Vagina (tissue), 2 donors: ENCODE data around the gene NT5E. TPM values are rescaled to one million over a fixed set of nuclear protein-coding genes. Genes with fewer than 3 reads are reported as not detected.
"Not testable (repeated sequence)": the region's sequence is repeated elsewhere in the genome, so short reads cannot be mapped to it uniquely, and the experiment has no call there.

Experiments
- DNase-seq, 2 donors: peaks; one replicate each; pipeline ENCODE4 v3.0.0-alpha.2; 2017; ENCODE audit errors: extremely low spot score in 2 of 2
- H3K27ac ChIP-seq: fragments of 200-600 bp; sonication (generic); one replicate; pipeline ENCODE4 v1.5.1; 2019
- H3K27me3 ChIP-seq: fragments of 200-600 bp; sonication (generic); one replicate; pipeline ENCODE4 v1.5.1; 2019
- H3K36me3 ChIP-seq, 2 donors: fragments of 200-600 bp; sonication (generic); one replicate each; pipeline ENCODE4 v1.5.1; 2017 to 2019
- H3K4me1 ChIP-seq: fragments of 200-600 bp; sonication (generic); one replicate; pipeline ENCODE4 v1.5.1; 2019
- H3K4me3 ChIP-seq, 2 donors: fragments of 200-600 bp; sonication (generic); 1 replicate in 1 of 2; 2 replicates in 1 of 2; pipeline ENCODE4 v1.5.1; 2016 to 2019
- H3K9me3 ChIP-seq: fragments of 200-600 bp; sonication (generic); one replicate; pipeline ENCODE4 v1.5.1; 2019
- POLR2A ChIP-seq, 2 donors: fragments of 450-650 bp; IDR thresholded peaks; one replicate each; pipeline ENCODE4 v1.6.1; 2017; ENCODE audit warnings: antibody characterized with exemption in 2 of 2, mild to moderate bottlenecking in 2 of 2, moderate library complexity in 2 of 2
- POLR2AphosphoS5 ChIP-seq, 2 donors: sonication (generic); formaldehyde crosslinking; IDR thresholded peaks; one replicate each; pipeline ENCODE4 v1.9.0; 2017; ENCODE audit warnings: antibody characterized with exemption in 2 of 2, mild to moderate bottlenecking in 2 of 2, low read depth in 1 of 2; ENCODE audit not compliant: insufficient read depth in 1 of 2
- intact Hi-C: fragments of 100-400 bp; cut with DNase I; formaldehyde crosslinking; loops from one replicate; pipeline ENCODE4 v1.15.1; 2023
- total RNA-seq: library from RNA; depleted of rRNA; stranded (reverse); fragments of >200 nt; gene quantifications from one replicate; pipeline ENCODE4 v1.2.3, GENCODE V29; 2016
- TF ChIP-seq, protein P1 (sequence below), 3 experiments: fragments of 450-650 bp in 2 of 3; fragments of 200-600 bp in 1 of 3; sonication (generic) in 1 of 3; IDR thresholded peaks; one replicate each; pipeline ENCODE4 v1.5.1; 2017 to 2019; ENCODE audit warnings: antibody characterized with exemption in 3 of 3, mild to moderate bottlenecking in 2 of 3, moderate library complexity in 2 of 3

NT5E gene
- total RNA-seq, 1 donor from 2014 or later: 87.2 TPM

DNA sequence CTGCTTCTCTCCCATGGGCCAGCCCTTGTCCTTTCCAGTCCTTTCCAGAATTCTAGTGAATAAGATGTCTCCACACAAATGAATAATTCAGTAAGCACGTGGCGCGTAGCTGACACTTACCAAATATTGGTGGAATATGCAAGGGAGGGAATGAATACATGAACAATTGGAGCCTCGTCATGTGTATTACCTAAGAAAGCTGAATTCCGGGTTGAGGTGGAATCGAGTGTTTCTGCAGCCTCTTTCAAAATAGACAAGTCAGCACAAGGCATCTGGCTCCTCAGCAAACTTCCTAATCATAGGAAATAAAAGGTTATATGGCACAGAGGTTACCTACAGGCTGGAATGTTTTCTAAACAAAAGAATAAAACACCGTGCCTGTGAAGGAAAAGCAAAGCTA lies 47.0 kb upstream of the NT5E start:
- no peak for DNase-seq
- Histone ChIP-seq H3K4me1 (peaks cover 41% of the 10 kb centered on the region), H3K27me3 (no peaks in the 10 kb centered on the region), H3K9me3 (no peaks in the 10 kb centered on the region), H3K4me3 (no peak overlapping the region), H3K27ac (peak overlapping the region; percentile 24), H3K36me3 (no peaks in the 10 kb centered on the region)
- TF ChIP-seq, protein P1, sequence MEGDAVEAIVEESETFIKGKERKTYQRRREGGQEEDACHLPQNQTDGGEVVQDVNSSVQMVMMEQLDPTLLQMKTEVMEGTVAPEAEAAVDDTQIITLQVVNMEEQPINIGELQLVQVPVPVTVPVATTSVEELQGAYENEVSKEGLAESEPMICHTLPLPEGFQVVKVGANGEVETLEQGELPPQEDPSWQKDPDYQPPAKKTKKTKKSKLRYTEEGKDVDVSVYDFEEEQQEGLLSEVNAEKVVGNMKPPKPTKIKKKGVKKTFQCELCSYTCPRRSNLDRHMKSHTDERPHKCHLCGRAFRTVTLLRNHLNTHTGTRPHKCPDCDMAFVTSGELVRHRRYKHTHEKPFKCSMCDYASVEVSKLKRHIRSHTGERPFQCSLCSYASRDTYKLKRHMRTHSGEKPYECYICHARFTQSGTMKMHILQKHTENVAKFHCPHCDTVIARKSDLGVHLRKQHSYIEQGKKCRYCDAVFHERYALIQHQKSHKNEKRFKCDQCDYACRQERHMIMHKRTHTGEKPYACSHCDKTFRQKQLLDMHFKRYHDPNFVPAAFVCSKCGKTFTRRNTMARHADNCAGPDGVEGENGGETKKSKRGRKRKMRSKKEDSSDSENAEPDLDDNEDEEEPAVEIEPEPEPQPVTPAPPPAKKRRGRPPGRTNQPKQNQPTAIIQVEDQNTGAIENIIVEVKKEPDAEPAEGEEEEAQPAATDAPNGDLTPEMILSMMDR (IDR thresholded peaks at IDR 0.05): no peak
- TF ChIP-seq POLR2AphosphoS5 (IDR thresholded peaks at IDR 0.05; ENCODE audit: insufficient read depth in 1 of 2, low read depth in 1 of 2) (no peak), POLR2A (IDR thresholded peaks at IDR 0.05) (no peak)
- intact Hi-C loops: no loop called here

DNA sequence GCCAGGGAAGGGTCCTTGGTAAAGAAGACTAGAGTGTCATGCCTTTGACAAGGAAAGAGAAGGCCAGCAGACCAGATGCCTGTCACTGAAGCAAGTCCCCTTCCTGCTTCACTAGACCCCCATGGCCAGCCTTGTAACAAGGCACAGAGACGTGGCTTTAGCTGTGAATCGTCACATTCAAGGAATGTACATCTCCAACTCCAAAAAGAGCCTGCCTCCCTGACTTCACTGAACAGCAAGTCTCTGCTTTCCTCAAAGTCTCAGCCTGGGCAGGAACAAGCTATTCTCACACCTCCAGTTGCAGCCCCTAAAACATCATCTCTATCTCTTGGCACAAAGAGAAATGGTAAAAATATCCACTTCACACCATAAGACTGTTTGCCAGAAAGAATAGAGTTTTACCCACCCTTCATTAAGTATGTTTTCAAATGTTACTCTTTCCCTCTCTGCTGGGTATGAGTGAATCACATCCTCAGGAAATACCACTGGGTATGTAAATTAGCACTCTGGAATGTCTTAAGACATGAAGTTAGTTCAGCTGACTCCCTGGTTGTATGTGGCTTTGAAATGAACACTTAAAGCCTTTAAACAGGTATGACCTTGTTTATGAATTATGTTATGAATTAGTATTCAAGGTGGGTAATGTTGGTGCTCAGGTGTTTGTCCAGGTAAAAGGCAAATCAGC lies 46.4 kb upstream of the NT5E start:
- DNase-seq: no peak
- intact Hi-C loops: no loop called here
- peak overlapping the region; percentile 24 for H3K27ac ChIP-seq
- peak in 1 of 2 donors; percentile 37 for TF ChIP-seq POLR2AphosphoS5 (IDR thresholded peaks at IDR 0.05; ENCODE audit: insufficient read depth in 1 of 2, low read depth in 1 of 2)
- TF ChIP-seq POLR2A (IDR thresholded peaks at IDR 0.05): no peak
- H3K36me3 ChIP-seq: no peaks in the 10 kb centered on the region
- peaks cover 41% of the 10 kb centered on the region for H3K4me1 ChIP-seq
- no peaks in the 10 kb centered on the region for H3K27me3 ChIP-seq
- H3K9me3 ChIP-seq: no peaks in the 10 kb centered on the region
- H3K4me3 ChIP-seq: no peak overlapping the region

DNA sequence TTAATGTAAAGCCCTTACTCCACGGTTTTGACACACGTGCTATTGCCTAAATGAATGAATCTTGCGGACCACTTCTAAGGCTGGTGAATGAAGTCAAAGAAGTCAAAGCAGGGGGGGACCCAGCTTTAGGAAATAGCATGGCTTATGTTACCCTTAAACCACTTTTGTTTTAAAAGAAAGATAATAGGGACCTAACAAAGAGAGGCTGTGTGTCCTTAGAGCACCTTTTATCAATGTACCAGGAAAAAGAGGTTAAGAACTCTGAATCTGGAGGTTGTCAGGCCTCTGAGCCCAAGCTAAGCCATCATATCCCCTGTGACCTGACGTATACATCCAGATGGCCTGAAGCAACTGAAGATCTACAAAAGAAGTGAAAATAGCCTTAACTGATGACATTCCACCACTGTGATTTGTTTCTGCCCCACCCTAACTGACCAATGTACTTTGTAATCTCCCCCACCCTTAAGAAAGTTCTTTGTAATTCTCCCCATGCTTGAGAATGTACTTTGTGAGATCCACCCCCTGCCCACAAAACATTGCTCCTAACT lies 45.8 kb upstream of the NT5E start:
- peaks cover 41% of the 10 kb centered on the region for H3K4me1 ChIP-seq
- intact Hi-C loops, H3K27me3 ChIP-seq, H3K36me3 ChIP-seq, DNase-seq, H3K9me3 ChIP-seq, H3K4me3 ChIP-seq: not testable (repeated sequence)
- peak overlapping the region; percentile 6 for H3K27ac ChIP-seq

DNA sequence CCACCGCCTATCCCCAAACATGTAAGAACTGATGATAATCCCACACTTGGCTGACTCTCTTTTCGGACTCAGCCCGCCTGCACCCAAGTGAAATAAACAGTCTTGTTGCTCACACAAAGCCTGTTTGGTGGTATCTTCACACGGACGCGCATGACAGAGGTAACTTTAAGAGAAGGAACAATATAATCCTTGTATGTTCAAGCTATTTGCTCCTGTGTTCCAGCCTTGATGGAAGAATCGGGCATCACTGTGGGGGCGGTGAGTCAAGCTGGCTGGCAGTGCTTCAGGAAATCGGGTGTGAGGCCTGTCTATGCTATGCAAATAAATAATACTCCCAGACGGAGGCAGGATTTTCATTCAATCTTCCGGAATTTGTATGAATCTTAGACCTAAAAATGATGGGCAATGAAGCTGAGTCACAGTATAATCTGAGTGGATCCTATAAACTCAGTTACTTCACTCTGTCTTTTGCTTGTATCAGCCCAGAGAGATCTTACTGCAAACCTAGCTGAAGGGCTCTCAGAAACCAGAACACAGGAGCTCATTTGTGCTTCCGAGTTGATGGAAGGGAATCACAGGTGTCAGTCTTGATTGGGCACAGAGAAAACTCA lies 45.2 kb upstream of the NT5E start:
- Histone ChIP-seq H3K9me3 (no peaks in the 10 kb centered on the region), H3K36me3 (no peaks in the 10 kb centered on the region), H3K27ac (peak overlapping the region; percentile 58), H3K4me3 (no peak overlapping the region), H3K27me3 (no peaks in the 10 kb centered on the region), H3K4me1 (peaks cover 41% of the 10 kb centered on the region)
- DNase-seq: no peak
- TF ChIP-seq, protein P1 (IDR thresholded peaks at IDR 0.05): no peak
- TF ChIP-seq POLR2AphosphoS5 (IDR thresholded peaks at IDR 0.05; ENCODE audit: insufficient read depth in 1 of 2, low read depth in 1 of 2) (no peak), POLR2A (IDR thresholded peaks at IDR 0.05) (no peak)
- intact Hi-C loops: no loop called here

DNA sequence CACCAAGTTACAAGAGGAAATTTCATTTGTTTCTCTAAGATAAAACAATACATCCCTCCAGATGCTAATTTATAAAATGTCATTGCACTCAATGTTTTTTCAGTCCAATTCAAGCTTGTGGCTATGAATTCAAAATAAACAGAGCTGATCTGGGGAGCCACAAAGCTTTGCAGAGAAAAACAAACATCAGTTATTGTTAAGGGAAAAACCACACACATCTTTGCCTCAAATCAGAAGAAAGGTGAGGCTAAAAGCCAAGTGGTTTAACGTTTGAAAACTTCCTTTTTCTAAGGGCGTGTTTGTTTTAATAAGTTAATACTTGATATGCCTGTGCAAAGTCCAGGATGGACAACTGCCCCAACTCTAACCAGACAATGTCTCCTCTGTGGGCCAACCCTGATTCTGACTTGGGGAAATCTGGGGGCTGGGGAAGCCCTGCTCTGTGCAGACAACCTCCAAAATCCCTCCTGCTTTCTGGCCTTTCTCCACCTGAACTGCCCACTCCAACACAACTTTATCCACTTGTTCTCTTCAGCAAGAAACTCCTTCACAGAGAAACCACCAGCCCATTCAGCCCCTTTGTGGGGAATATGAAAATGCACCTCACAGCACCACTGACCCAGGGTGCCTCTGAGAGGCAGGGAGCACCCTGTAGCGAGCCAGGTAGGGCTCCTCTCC lies 44.6 kb upstream of the NT5E start:
- intact Hi-C loops: no loop called here
- H3K27ac ChIP-seq: peak overlapping the region; percentile 58

More for the DNA sequence above, 44.6 kb upstream of the NT5E start:
- Histone ChIP-seq H3K4me3 (no peak overlapping the region), H3K4me1 (peaks cover 41% of the 10 kb centered on the region), H3K9me3 (no peaks in the 10 kb centered on the region), H3K36me3 (no peaks in the 10 kb centered on the region), H3K27me3 (no peaks in the 10 kb centered on the region)
- TF ChIP-seq, protein P1 (IDR thresholded peaks at IDR 0.05): no peak
- TF ChIP-seq POLR2A (IDR thresholded peaks at IDR 0.05) (no peak), POLR2AphosphoS5 (IDR thresholded peaks at IDR 0.05; ENCODE audit: insufficient read depth in 1 of 2, low read depth in 1 of 2) (no peak)
- DNase-seq: no peak
